Measurements from ENCODE around the gene PSKH1.
"Not testable (repeated sequence)": the region's sequence is repeated elsewhere in the genome, so short reads cannot be mapped to it uniquely, and the experiment has no call there.

Gene PSKH1

GRCh38 chr16:67964477-67965131 lies 71.5 kb downstream of the PSKH1 start:
- DNase-seq = no peak

DNA sequence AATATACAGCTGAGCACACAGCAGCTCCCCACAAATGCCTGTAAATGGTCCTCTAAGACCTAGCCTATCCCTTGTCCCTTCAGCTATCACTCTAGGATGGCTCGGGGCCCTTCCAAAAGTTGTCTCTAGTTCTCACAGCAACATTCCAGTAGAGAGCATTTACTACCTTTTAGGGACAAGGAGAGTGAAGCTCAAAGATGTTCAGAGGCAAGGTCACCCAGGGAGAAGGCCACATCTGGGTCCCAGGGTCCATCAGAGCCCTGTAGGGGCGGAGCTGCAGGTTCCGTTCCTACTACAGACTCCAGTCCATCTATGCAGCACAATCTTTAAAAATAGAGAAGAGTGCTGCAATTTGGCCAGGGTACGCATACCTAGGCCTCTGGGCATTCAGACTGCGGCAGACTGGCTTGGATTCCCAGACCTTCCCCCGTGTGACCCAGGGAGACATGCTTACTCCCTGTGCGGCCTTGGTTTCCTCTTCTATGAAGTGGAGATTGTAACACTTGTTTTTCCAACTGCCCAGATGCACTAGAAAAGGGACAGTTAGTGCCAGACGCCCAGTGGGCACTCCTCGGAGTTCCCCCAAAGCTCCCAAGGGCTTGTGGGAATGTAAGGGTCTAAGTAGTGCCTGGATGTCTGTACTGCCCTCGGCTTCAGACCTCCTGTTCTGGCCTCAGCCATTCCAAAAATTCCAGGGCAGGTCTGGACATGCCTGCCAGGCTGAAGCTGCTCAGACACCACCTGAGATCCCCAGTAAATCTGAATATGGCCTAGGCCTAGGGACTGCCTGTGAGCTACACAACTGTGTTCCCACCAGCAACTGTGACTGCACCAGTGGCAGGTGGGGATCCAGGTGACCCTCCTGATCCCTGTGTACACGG lies 72.9 kb downstream of the PSKH1 start:
- no peak for DNase-seq

DNA sequence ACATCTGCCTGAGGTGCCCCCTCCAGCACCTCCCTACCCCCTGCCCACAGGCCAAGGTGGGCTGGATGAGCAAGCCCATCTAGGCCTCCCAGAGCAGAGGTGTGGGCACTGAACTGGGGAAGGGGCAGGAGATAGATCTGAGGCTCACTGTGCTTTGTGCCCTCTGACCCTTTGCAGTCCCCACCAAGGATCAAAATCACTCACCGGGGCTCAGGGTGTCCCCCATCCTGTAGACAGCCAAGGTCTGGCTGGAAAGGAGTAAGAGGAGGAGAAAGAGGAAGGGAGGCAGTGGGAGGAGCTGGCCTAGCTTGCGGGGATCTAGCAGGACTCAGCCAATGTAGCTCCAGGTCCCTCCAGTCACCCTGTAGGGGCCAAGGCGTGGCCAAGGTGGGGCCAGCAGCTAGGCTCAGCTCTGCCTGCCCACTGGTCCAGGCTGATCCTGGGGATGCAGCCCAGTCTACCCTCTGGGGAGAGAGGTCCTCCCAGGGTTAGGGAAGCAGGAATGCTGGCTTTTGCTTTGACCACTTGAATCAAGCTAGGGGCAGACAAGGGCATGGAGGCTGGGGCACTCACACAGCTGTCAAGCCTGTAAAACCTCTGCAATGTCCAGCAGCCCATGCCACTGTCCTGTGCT lies 73.6 kb downstream of the PSKH1 start:
- no peak for DNase-seq

GRCh38 chr16:67967183-67967957 lies 74.3 kb downstream of the PSKH1 start:
- no peak for DNase-seq

GRCh38 chr16:67967958-67968399 lies 74.9 kb downstream of the PSKH1 start:
- DNase-seq = no peak

GRCh38 chr16:67968400-67969253 lies 75.6 kb downstream of the PSKH1 start, which contains the start of gene SLC12A4:
TSS of gene SLC12A4 (minus strand) at chr16:67968637. CDS start at chr16:67968553, 84 bp downstream.
- DNase-seq = no peak

- DNase-seq = no peak
Observed at GRCh38 chr16:67969254-67970039, 76.4 kb downstream of the PSKH1 start.

DNA sequence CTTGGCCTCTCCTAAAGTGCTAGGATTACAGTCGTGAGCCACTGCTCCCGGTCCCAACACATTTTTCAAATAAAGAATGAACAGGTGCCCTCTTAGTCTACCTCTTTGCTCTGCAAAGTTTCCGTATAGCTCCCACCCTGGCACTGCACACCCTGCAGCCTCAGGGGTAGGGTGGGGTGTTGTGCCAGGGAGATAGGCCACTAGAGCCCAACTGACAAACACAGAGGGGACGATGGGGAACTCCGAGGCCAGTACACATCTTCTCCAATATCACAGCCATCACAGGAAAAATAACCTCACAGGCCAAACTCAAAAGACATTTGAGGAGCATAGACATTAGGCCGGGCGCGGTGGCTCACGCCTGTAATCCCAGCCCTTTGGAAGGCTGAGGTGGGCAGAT lies 78.1 kb downstream of the PSKH1 start:
- DNase-seq = no peak

- DNase-seq = not testable (repeated sequence)
Observed at GRCh38 chr16:67972285-67972684, 79.2 kb downstream of the PSKH1 start.

GRCh38 chr16:67975321-67976105 lies 82.5 kb downstream of the PSKH1 start:
- no peak for DNase-seq

GRCh38 chr16:67976205-67976604 lies 83.2 kb downstream of the PSKH1 start:
- no peak for DNase-seq

DNA sequence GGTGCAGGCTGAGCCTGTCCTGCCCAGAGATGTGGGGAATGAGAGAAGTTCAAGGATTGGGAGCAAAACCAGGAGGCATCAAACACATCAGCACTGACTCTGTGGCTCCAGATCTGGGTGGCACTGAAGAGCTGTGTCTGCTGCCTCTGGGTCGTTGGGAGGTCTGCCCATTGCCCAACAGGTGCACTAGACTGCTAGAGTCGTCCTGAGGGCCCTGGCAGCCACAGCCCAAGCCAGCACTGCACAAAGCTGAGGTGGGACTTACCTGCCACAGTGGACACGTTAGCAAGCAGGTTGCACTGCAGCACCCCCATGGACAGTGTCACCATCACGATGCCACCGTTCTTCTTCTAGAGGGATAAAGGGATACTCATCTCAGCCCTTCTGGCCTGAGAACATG lies 84.0 kb downstream of the PSKH1 start:
- no peak for DNase-seq

DNA sequence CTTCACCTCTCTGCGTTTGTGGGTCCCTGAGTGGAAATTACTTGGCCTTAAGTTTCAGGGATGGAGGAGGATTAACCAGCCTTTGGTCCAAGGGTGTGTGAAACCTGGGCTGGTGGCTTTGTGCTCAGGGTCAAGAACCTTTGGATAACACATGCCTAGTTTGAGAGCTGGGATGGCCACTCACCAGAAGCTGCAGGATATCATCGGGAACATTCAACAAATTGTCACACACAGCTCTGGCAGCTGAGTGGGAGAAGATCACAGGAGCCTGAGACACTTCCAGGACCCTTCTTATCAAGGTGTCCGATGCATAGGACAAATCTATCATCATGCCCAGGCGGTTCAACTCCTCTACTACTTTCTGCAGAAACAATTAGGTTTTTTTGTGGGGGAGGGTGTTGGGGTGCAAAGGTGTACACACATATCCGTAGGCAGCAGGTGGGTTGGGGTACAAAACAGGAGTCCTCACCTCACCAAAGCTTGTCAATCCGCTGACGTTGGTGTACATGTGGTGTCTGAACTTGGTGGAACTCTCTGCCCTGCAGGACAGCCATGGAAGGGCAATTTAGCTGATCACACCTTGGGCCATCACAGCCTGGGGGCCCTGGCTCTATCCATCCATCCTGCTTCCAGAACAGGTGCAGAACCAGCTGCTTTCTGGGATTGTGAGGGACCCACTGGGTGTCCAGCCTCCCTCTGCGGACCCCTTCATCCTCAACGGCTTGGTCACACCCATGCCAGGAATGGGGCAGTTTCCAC lies 84.6 kb downstream of the PSKH1 start:
- DNase-seq = no peak
